Measurements from ENCODE around the gene PRDM12. TPM values are rescaled to one million over a fixed set of nuclear protein-coding genes. Genes with fewer than 3 reads are reported as not detected.

PRDM12 gene
- total RNA-seq, 1 donor from 2014 or later, result 0.21 TPM

DNA sequence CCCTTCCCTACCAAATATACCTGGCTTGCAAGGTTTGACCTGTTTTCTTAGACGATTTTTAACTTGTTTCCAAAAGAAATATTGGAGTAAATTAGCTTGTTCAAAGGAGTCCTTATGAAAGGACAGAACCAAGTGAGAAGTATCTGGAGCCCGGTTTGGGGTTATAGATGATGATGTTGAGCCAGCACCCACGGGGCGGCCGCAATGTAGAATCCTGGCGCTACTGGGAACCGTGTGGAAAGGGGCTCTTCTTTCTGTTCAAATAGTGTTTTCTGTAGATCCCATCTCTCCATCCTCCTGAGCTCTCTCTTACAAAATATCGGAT lies 28.7 kb downstream of the PRDM12 start:
- H3K9me3 Mint-ChIP-seq, result no peaks in the 10 kb centered on the region
- H3K36me3 Mint-ChIP-seq (ENCODE audit: low read depth), result peaks cover 35% of the 10 kb centered on the region
- intact Hi-C loops (cut with micrococcal nuclease), result loop anchor here (1.0 kb wide), 1 partner anchor 19 kb away; no protein-coding TSS in a partner anchor
- H3K27me3 Mint-ChIP-seq (ENCODE audit: low read depth), result peaks cover 4% of the 10 kb centered on the region
- H3K4me1 Mint-ChIP-seq (ENCODE audit: low read depth), result peaks cover 44% of the 10 kb centered on the region
- peak overlapping the region; percentile 96 for H3K4me3 Mint-ChIP-seq (ENCODE audit: low read depth)
- H3K27ac Mint-ChIP-seq, result peak overlapping the region; percentile 88
- no peak for DNase-seq (ENCODE audit: low spot score)

DNA sequence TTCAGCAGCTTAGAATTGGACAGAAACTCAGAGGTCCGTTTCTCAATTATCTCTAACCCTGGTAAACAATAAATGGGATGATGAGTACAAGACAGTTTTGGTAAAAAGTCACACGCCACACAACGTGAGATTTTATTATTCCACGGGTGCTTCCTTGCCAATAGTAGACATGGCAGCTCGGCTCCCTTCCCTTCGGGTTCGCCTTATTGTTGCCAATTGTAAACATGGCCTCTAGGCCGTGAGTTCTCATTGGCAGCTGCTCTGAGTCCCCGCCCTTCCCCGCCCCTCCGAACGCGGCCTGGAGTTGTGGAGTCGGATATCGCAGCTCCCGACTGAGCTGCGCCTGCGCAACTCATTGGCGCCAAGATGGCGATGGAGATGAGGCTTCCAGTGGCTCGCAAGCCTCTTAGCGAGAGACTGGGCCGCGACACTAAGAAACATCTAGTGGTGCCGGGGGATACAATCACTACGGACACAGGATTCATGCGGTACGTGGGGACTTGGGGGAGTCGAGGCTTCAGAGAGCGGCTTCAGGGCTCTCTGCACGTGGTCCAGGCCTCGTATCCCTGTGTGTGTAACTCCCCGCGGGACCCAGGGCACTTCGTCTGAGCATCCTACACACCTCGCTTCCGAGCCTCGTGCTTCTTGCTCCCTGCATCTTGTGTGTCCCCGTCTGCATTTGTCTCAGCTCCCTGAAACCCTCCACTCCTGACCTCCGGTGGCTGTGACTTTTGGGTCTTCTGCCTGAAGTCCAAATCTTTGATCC lies 29.2 kb downstream of the PRDM12 start, which contains the start of gene EXOSC2:
TSS of gene EXOSC2 (plus strand) at position 355 of the 766 bp plus-strand sequence. CDS start at position 367, 12 bp downstream.
- Mint-ChIP-seq H3K36me3 (ENCODE audit: low read depth) (peaks cover 40% of the 10 kb centered on the region), H3K4me1 (ENCODE audit: low read depth) (peaks cover 41% of the 10 kb centered on the region), H3K27me3 (ENCODE audit: low read depth) (peaks cover 4% of the 10 kb centered on the region), H3K9me3 (no peaks in the 10 kb centered on the region), H3K27ac (peak within 1 kb of the TSS; percentile 88), H3K4me3 (ENCODE audit: low read depth) (peak within 1 kb of the TSS; percentile 96)
- DNase-seq (ENCODE audit: low spot score), result peak; percentile 89
- intact Hi-C loops (cut with micrococcal nuclease), result loop anchor here (1.0 kb wide), 1 partner anchor 19 kb away; no protein-coding TSS in a partner anchor

DNA sequence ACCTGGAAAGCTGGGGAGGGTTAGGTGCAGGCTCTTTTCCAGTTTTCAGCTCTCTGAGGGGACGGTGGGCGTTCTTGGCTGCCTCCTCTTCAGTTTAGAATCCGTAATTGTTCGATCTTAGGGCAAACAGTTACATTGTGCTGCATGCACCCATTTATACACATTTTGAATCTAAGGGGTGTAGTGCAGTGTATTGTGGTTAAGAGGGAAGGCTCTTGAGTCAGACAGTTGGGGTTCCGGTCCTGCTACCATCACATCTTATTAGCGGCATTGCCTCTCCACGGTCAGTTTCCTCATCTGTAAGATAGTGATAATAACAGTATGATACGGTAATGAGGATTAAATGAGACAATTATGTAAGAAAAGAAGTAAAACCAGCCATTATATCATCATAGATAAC lies 29.8 kb downstream of the PRDM12 start:
- peak overlapping the region; percentile 96 for H3K4me3 Mint-ChIP-seq (ENCODE audit: low read depth)
- peaks cover 4% of the 10 kb centered on the region for H3K27me3 Mint-ChIP-seq (ENCODE audit: low read depth)
- peaks cover 46% of the 10 kb centered on the region for H3K36me3 Mint-ChIP-seq (ENCODE audit: low read depth)
- H3K9me3 Mint-ChIP-seq, result no peaks in the 10 kb centered on the region
- H3K4me1 Mint-ChIP-seq (ENCODE audit: low read depth), result peaks cover 46% of the 10 kb centered on the region
- peak overlapping the region; percentile 88 for H3K27ac Mint-ChIP-seq
- intact Hi-C loops (cut with micrococcal nuclease), result no loop called here
- DNase-seq (ENCODE audit: low spot score), result no peak

DNA sequence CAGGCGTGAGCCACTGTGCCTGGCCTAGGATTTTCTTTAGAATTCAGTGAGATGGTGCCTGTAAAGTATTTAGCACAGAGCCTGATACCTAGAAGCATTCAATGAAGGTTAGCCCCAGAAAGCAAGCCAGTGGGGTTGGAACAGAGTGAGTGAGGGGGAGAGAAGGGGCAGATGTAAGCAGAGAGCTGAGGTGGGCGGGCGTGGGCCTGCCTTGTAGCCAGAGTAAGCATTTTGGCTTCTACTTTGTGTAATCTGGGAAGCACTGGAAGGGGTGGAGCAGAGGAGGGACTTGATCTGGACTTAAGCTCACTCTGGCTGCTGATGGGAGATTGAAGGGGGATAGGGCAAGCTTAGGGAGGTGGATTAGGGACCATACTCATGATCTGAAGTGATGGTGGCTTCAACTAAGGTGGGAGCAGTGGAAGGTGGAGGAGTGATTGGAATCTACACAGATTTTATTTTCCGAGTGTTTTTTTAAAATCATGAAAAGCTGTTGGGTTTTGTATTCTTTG lies 31.8 kb downstream of the PRDM12 start:
- Mint-ChIP-seq H3K9me3 (no peaks in the 10 kb centered on the region), H3K4me3 (ENCODE audit: low read depth) (peak overlapping the region; percentile 17), H3K4me1 (ENCODE audit: low read depth) (peaks cover 38% of the 10 kb centered on the region), H3K27me3 (ENCODE audit: low read depth) (no peaks in the 10 kb centered on the region), H3K36me3 (ENCODE audit: low read depth) (peaks cover 58% of the 10 kb centered on the region), H3K27ac (no peak overlapping the region)
- no peak for DNase-seq (ENCODE audit: low spot score)
- intact Hi-C loops (cut with micrococcal nuclease), result no loop called here

DNA sequence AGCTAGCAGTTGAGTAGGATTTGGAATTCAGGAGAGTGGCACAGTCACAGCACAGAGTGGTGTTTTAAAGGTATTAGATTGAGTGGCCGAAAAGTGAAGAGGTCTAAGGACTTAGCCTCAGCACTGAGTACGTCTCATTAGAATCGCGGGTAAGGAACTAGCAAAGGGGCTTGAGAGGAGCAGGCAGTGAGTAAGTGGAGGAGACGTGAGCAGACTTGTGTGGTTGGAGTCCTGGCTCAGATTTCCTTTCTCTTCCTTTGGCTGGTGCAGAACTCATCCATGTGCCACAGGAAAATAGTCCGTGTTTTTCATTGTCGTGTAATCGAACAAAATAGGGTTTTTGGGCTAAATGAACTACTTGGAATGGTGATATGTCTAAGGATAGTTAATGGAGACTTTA lies 32.6 kb downstream of the PRDM12 start:
- no peak for DNase-seq (ENCODE audit: low spot score)
- Mint-ChIP-seq H3K4me3 (ENCODE audit: low read depth) (no peak overlapping the region), H3K36me3 (ENCODE audit: low read depth) (peaks cover 66% of the 10 kb centered on the region), H3K27ac (no peak overlapping the region), H3K4me1 (ENCODE audit: low read depth) (peaks cover 38% of the 10 kb centered on the region), H3K9me3 (no peaks in the 10 kb centered on the region), H3K27me3 (ENCODE audit: low read depth) (no peaks in the 10 kb centered on the region)
- intact Hi-C loops (cut with micrococcal nuclease), result no loop called here

DNA sequence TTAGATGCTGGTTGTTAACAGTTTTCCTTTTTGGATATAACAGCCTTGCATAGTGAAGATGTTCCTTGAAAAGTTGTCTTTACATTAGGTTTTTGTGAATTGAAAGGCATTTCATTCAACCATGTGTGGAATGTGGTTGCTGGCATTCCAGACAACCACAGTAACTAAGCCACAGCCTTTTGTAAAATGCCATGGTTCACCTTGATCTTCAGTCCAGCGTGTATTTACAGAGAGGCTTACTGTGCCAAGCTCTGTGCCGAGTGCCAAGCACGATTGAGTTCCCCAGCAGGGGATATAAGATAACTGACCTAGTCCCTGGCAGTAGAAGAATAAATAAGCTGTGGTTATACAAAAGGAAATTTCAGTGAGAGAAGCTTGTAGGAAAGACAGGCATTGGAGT lies 34.1 kb downstream of the PRDM12 start:
- H3K36me3 Mint-ChIP-seq (ENCODE audit: low read depth), result peaks cover 80% of the 10 kb centered on the region
- peak overlapping the region; percentile 4 for H3K27ac Mint-ChIP-seq

DNA sequence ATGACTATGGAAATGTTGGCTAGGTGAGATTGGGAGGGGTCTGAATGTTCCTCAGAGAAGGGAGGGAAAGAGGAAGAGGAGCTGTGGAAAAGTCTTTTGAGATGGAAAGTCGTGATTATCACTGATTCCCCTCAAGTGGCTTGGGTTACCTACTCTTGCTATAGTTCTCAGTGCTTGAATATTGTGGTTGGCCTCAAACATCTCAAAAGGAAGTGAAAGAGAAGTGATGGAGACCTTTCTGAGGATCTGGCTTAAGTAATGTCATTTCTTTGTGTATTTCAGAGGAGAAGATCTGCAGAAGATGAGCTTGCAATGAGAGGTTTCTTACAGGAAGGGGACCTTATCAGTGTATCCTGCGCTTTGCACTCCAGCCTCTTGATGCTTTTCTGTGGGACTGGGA lies 34.7 kb downstream of the PRDM12 start:
- intact Hi-C loops (cut with micrococcal nuclease), result no loop called here
- DNase-seq (ENCODE audit: low spot score), result no peak
- Mint-ChIP-seq H3K27ac (peak overlapping the region; percentile 4), H3K36me3 (ENCODE audit: low read depth) (peaks cover 85% of the 10 kb centered on the region), H3K27me3 (ENCODE audit: low read depth) (no peaks in the 10 kb centered on the region), H3K4me3 (ENCODE audit: low read depth) (no peak overlapping the region), H3K4me1 (ENCODE audit: low read depth) (peaks cover 28% of the 10 kb centered on the region), H3K9me3 (no peaks in the 10 kb centered on the region)

More for the DNA sequence above, 34.1 kb downstream of the PRDM12 start:
- no peak for DNase-seq (ENCODE audit: low spot score)
- H3K4me3 Mint-ChIP-seq (ENCODE audit: low read depth), result no peak overlapping the region
- peaks cover 28% of the 10 kb centered on the region for H3K4me1 Mint-ChIP-seq (ENCODE audit: low read depth)
- intact Hi-C loops (cut with micrococcal nuclease), result no loop called here
- no peaks in the 10 kb centered on the region for H3K9me3 Mint-ChIP-seq
- no peaks in the 10 kb centered on the region for H3K27me3 Mint-ChIP-seq (ENCODE audit: low read depth)

DNA sequence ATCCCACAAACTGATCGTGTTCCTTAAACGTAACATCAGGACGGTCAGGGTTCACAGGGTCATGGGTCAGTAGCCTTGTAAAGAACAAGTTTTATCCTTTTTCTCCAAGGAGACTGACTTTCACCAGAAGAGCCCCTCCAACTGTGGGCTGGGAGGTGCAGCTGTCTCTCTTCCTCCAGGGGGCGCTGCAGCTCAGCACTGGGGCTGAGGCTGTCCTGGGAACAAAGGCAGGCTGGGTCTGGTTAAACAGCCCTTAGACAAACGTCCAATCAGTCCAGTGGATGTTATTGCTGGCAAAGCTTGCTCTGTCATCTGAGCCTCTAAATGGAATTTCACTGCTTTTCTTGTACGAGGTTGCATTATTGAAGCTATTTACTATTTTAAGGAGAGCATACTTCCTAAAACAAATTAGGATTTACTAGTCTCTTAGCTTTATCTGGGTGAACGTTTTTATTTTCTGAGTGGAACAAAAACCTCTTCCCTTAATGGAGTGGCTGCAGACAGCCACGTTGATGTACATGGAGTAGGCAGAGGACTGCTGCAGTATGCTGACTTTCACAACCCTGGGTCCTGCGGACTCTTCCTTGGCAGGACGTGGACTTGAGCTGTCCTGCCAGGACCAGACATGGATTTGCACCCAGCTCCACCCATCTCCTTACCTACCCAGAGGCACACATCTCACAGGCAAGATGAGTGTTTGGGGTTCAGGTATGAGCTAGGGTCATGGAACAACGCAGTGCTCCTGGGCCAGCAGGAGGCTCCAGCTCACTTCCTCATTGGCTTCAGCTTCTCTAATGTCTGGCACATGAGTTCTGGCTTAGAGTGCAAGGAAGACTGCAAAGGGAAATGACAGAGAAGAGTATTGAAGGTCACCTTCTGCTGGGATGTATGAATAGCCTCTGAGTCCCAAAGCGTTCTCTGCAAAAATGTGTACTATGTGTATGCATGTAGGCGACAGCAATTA lies 36.9 kb downstream of the PRDM12 start:
- H3K27me3 Mint-ChIP-seq (ENCODE audit: low read depth), result no peaks in the 10 kb centered on the region
- H3K36me3 Mint-ChIP-seq (ENCODE audit: low read depth), result peaks cover 75% of the 10 kb centered on the region
- H3K4me1 Mint-ChIP-seq (ENCODE audit: low read depth), result peaks cover 16% of the 10 kb centered on the region
- no peak overlapping the region for H3K27ac Mint-ChIP-seq
- no peak overlapping the region for H3K4me3 Mint-ChIP-seq (ENCODE audit: low read depth)
- no peaks in the 10 kb centered on the region for H3K9me3 Mint-ChIP-seq
- intact Hi-C loops (cut with micrococcal nuclease), result no loop called here
- peak; percentile 49 for DNase-seq (ENCODE audit: low spot score)

DNA sequence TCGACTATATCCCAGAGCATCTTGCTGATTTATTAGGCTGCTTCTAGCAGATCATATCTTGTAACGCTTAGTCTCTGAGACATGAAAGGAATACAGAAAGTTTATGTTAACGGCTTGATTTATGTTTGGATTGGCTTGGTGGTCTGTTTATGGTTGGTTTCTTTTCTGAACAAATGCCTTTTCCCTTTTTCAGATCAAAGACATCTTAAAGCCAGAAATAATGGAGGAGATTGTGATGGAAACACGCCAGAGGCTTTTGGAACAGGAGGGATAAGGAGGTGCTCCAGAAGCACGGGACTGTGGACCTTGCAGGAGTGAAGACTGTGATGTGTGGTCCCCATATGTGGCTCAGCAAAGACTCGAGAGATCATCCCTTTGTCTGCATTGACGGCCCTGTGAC lies 39.1 kb downstream of the PRDM12 start:
- Mint-ChIP-seq H3K36me3 (ENCODE audit: low read depth) (peaks cover 62% of the 10 kb centered on the region), H3K9me3 (no peaks in the 10 kb centered on the region), H3K27me3 (ENCODE audit: low read depth) (no peaks in the 10 kb centered on the region), H3K4me3 (ENCODE audit: low read depth) (no peak overlapping the region), H3K4me1 (ENCODE audit: low read depth) (peaks cover 8% of the 10 kb centered on the region), H3K27ac (no peak overlapping the region)
- intact Hi-C loops (cut with micrococcal nuclease), result no loop called here
- no peak for DNase-seq (ENCODE audit: low spot score)

DNA sequence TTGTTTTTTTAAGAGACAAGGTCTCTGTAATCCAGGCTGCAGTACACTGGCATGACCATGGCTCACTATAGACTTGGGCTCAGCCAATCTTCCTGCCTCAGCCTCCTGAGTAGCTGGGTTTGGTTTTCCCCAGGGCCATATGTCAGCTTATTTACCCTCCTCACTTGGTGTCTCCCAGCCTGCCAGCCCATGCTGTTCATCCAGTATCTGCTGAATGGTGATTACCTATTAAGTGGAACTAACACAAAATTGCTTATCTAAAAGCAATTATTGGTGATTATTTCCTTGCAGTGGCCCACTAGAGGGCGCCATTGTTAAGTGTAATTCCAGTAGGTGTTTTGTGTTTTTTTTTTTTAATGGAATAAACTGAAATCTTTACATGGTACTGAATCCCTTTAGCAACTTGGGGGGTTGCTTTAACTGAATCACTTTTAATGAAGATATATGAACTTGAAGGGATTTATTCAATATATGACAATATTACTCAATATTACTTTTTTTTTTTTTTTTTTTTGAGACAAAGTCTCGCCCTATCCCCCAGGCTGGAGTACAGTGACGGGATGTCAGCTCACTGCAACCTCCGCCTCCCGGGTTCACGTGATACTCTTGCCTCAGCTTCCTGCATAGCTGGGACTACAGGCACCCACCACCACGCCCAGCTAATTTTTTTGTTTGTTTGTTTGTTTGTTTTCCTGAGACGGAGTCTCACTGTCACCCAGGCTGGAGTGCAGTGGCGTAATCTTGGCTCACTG lies 43.0 kb downstream of the PRDM12 start:
- Mint-ChIP-seq H3K27ac (no peak overlapping the region), H3K4me1 (ENCODE audit: low read depth) (peaks cover 4% of the 10 kb centered on the region)
- intact Hi-C loops (cut with micrococcal nuclease), result no loop called here

DNA sequence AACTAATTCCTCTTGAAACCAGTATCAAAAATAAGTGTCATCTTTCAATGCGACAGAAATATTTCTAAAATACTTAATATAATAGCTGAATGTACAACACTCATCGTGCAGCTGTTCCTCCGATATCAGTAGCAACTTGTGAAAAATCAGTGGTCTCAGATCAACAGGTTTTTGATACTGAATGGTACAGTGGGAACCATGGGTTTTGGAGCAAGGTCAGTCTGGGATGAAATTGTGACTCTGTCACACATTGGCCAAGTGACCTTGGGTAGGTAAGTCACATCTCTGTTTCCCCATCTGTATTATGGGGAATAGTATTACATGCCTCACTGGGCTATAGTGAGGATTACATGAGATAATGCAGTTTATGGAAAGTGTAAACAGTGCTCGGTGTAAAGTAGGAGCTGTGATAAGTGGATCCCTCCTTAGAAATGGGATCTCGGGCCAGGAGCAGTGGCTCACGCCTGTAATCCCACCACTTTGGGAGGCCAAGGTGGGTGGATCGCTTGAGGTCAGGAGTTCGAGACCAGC lies 46.5 kb downstream of the PRDM12 start:
- no peaks in the 10 kb centered on the region for H3K9me3 Mint-ChIP-seq
- intact Hi-C loops (cut with micrococcal nuclease), result loop anchor here (5.0 to 10.0 kb wide), 2 partner anchors 124 to 151 kb away; partner anchors contain the start of gene ABL1
- H3K4me1 Mint-ChIP-seq (ENCODE audit: low read depth), result peaks cover 29% of the 10 kb centered on the region
- H3K36me3 Mint-ChIP-seq (ENCODE audit: low read depth), result peaks cover 6% of the 10 kb centered on the region
- H3K4me3 Mint-ChIP-seq (ENCODE audit: low read depth), result no peak overlapping the region
- no peaks in the 10 kb centered on the region for H3K27me3 Mint-ChIP-seq (ENCODE audit: low read depth)
- H3K27ac Mint-ChIP-seq, result no peak overlapping the region
- no peak for DNase-seq (ENCODE audit: low spot score)

More for the DNA sequence above, 43.0 kb downstream of the PRDM12 start:
- H3K9me3 Mint-ChIP-seq, result no peaks in the 10 kb centered on the region
- DNase-seq (ENCODE audit: low spot score), result peak; percentile 34
- no peaks in the 10 kb centered on the region for H3K27me3 Mint-ChIP-seq (ENCODE audit: low read depth)
- peaks cover 31% of the 10 kb centered on the region for H3K36me3 Mint-ChIP-seq (ENCODE audit: low read depth)
- H3K4me3 Mint-ChIP-seq (ENCODE audit: low read depth), result no peak overlapping the region

DNA sequence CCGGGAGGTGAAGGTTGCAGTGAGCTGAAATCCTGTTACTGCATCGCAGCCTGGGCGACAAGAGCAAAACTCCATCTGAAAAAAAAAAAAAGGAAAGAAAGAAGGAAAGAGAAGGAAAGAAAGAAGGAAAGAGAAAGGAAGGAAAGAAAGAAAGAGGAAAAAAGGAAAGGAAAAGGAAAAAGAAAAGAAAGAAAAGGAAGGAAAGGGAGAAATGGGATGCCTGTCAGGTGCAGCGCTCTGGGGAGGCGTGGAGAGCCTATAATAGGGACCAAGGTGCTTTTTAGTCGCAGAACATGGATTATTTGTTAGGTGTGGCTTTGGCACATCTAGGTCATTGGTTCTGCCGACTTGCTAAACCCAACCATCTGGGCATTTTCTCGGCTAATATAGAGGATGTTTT lies 47.1 kb downstream of the PRDM12 start:
- H3K36me3 Mint-ChIP-seq (ENCODE audit: low read depth), result peaks cover 6% of the 10 kb centered on the region
- H3K27ac Mint-ChIP-seq, result no peak overlapping the region
- H3K4me3 Mint-ChIP-seq (ENCODE audit: low read depth), result no peak overlapping the region
- H3K9me3 Mint-ChIP-seq, result no peaks in the 10 kb centered on the region
- peaks cover 31% of the 10 kb centered on the region for H3K4me1 Mint-ChIP-seq (ENCODE audit: low read depth)
- intact Hi-C loops (cut with micrococcal nuclease), result loop anchor here (5.0 to 10.0 kb wide), 2 partner anchors 123 to 151 kb away; partner anchors contain the start of gene ABL1
- H3K27me3 Mint-ChIP-seq (ENCODE audit: low read depth), result no peaks in the 10 kb centered on the region
- DNase-seq (ENCODE audit: low spot score), result no peak
